Type B pancreatic cell (in vitro differentiated cells): ENCODE results near the gene ZNF778. TPM values are rescaled to one million over a fixed set of nuclear protein-coding genes. Genes with fewer than 3 reads are reported as not detected.
"Not testable (repeated sequence)": the region's sequence is repeated elsewhere in the genome, so short reads cannot be mapped to it uniquely, and the experiment has no call there.

Source experiments
- DNase-seq: peaks from one replicate; pipeline ENCODE4 v3.0.0; 2021; ENCODE audit warnings: mixed read lengths; ENCODE audit not compliant: unreplicated experiment; ENCODE audit errors: extremely low spot score
- H3K27ac Mint-ChIP-seq: 2 replicates; pipeline ENCODE4 v1.8.0; 2021; ENCODE audit warnings: mild to moderate bottlenecking, mixed read lengths
- H3K27me3 Mint-ChIP-seq: 2 replicates; pipeline ENCODE4 v1.8.0; 2021; ENCODE audit warnings: mixed read lengths
- H3K36me3 Mint-ChIP-seq: 2 replicates; pipeline ENCODE4 v1.8.0; 2021; ENCODE audit warnings: mixed read lengths
- H3K4me1 Mint-ChIP-seq: one replicate; pipeline ENCODE4 v1.8.0; 2021; ENCODE audit warnings: mixed read lengths; ENCODE audit not compliant: unreplicated experiment
- H3K4me3 Mint-ChIP-seq: 2 replicates; pipeline ENCODE4 v1.8.0; 2021; ENCODE audit warnings: mild to moderate bottlenecking, mixed read lengths
- H3K9me3 Mint-ChIP-seq: 2 replicates; pipeline ENCODE4 v1.8.0; 2021; ENCODE audit warnings: mixed read lengths
- CTCF ChIP-seq: fragments of 200-600 bp; sonication (generic); conservative IDR thresholded peaks from 2 replicates; pipeline ENCODE4 v1.5.0; 2021; ENCODE audit warnings: antibody characterized with exemption, mild to moderate bottlenecking
- total RNA-seq: library from RNA; stranded (reverse); gene quantifications from 2 replicates; pipeline ENCODE4 v1.2.1, GENCODE V29; 2021; ENCODE audit warnings: low replicate concordance

The ZNF778 gene
- total RNA-seq, 1 donor from 2014 or later = 14.4 TPM

DNA sequence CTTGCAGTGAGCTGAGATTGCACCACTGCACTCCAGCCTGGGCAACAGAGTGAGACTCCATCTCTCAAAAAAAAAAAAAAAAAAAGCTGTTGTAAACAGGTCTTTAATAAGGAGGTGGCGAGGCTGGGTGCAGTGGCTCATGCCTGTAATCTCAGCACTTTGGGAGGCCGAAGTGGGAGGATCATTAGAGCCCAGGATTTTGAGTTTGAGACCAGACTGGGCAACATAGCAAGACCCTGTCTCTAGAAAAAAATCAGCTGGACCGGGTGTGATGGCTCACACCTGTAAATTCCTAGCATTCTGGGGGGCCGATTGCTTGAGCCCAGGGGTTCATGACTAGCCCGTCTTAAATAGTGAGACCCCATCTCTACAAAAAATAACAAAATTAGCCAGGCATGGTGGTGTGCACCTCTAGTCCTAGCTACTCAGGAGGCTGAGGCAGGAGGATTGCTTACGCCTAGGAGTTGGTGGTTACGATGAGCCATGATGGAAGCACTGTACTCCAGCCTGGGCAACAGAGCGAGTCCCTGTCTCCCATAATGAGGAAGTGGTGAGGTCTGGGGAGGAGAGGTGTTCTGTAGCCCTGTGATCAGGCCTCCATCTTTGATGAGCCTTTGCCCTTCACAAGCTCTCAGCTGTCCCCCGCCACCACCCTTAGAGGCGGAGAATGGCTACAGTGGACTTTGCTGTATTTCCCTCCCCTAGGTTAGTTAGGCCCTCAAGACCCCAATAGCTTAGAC lies 36.2 kb downstream of the ZNF778 start:
- no peak for TF ChIP-seq CTCF
- no peak overlapping the region for H3K27ac Mint-ChIP-seq
- peaks cover 4% of the 10 kb centered on the region for H3K4me1 Mint-ChIP-seq
- H3K36me3 Mint-ChIP-seq = peaks cover 7% of the 10 kb centered on the region
- H3K9me3 Mint-ChIP-seq = peaks cover 8% of the 10 kb centered on the region
- H3K4me3 Mint-ChIP-seq = no peak overlapping the region
- H3K27me3 Mint-ChIP-seq = peaks cover 10% of the 10 kb centered on the region
- DNase-seq = no peak

DNA sequence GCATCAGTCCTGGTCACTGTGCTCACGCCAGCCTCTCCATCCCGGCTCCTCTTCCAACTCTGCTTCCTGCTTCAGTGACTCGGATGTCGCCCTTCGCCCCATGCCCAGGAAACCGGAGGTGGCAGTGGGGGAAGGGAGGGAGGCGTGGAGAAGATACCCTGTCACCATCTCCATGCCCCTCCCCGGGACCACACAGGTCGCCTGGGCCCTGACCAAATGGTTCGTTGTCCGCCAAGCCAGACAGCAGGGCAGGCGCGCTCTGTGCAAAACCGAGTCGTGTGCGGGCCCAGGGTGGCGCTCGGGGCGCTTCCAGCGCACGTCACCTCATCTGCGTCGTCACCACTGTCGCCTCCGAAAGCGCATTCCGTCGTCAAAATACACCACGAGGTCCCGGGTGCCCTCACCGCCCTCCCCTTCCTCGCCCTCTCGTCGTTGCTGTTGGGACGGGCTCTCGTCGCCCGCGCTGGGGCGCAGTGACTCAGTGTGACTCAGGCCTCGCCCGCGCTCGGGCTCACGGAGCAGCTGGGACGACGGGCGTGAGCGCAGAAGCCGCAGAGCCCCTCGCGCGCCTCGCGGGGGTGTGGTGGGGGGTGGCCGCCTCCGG lies 39.2 kb downstream of the ZNF778 start:
- no peak overlapping the region for H3K4me3 Mint-ChIP-seq

DNA sequence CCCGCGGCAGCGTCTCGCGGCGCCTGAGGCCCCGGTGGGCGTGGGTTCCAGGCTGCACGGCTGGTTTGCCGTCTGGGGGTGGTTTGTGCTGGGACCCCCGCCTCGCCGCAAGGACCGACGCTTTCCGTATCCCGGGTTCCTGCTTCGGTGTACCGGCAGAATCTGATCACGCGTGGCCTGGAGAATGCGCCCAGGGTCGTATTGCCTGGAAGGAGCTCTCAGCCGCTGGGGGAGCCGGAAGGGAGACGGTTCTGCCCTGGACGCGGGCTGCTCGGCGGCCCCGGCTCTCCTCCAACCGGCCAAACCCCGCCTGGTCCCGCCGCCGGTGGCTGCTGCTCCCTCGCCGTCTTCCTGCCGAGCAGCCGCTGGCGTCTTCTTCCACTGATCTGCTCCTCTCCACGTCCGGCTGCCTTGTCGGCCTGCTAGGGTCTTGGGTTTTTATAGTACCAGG lies 39.8 kb downstream of the ZNF778 start:
- TF ChIP-seq CTCF = no peak
- peaks cover 8% of the 10 kb centered on the region for H3K4me1 Mint-ChIP-seq
- peaks cover 4% of the 10 kb centered on the region for H3K36me3 Mint-ChIP-seq
- no peak overlapping the region for H3K4me3 Mint-ChIP-seq
- no peak for DNase-seq
- peak overlapping the region; percentile 66 for H3K27ac Mint-ChIP-seq
- no peaks in the 10 kb centered on the region for H3K9me3 Mint-ChIP-seq
- peaks cover 13% of the 10 kb centered on the region for H3K27me3 Mint-ChIP-seq

More for the DNA sequence above, 39.2 kb downstream of the ZNF778 start:
- peaks cover 4% of the 10 kb centered on the region for H3K36me3 Mint-ChIP-seq
- TF ChIP-seq CTCF = no peak
- no peak for DNase-seq
- H3K27me3 Mint-ChIP-seq = peaks cover 13% of the 10 kb centered on the region
- H3K4me1 Mint-ChIP-seq = peaks cover 8% of the 10 kb centered on the region
- H3K27ac Mint-ChIP-seq = no peak overlapping the region
- H3K9me3 Mint-ChIP-seq = no peaks in the 10 kb centered on the region

- no peak for DNase-seq
- Mint-ChIP-seq H3K9me3 (no peaks in the 10 kb centered on the region), H3K27me3 (peaks cover 13% of the 10 kb centered on the region), H3K4me1 (peaks cover 8% of the 10 kb centered on the region), H3K4me3 (peak overlapping the region; percentile 70), H3K27ac (peak overlapping the region; percentile 66), H3K36me3 (peaks cover 4% of the 10 kb centered on the region)
- no peak for TF ChIP-seq CTCF
These were observed 40.4 kb downstream of the ZNF778 start for GRCh38 chr16:89257757-89258465.

DNA sequence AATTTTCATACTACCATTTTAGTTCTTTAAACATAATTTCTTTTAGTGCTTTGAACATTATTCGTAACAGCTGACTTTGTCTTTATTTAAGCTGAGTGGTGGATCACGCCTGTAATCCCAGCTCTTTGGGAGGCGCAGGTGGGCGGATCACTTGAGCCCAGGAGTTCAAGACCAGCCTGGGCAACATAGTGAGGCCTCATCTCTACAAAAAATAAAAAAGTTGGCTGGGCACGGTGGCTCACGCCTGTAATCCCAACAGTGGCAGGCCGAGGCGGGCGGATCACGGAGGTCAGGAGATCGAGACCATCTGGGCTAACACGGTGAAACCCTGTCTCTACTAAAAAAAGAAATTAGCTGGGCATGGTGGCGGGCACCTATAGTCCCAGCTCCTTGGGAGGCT lies 42.4 kb downstream of the ZNF778 start:
- H3K4me3 Mint-ChIP-seq, H3K36me3 Mint-ChIP-seq, DNase-seq, H3K4me1 Mint-ChIP-seq, H3K27ac Mint-ChIP-seq, H3K9me3 Mint-ChIP-seq: not testable (repeated sequence)
- peaks cover 13% of the 10 kb centered on the region for H3K27me3 Mint-ChIP-seq
